Stimulated activated CD4-positive, alpha-beta T cell treated with anti-CD3 and anti-CD28 coated beads, Interleukin-2, amount 100 ng/mL, for 24 hours (primary cell): Measurements from ENCODE around the gene RHOB.
"Not testable (repeated sequence)": the region's sequence is repeated elsewhere in the genome, so short reads cannot be mapped to it uniquely, and the experiment has no call there.

Experiments
- DNase-seq, 2 donors: peaks; one replicate each; pipeline ENCODE4 v3.0.0-alpha.2; 2020

The RHOB gene

GRCh38 chr2:20446917-20447436 is at the start of gene RHOB:
Gene RHOB (plus strand): TSS chr2:20447074. CDS start chr2:20447466, 392 bp downstream.
- peak; percentile 89 to 90 for DNase-seq

- DNase-seq = no peak
Observed at GRCh38 chr2:20397811-20398447, 48.9 kb upstream of the RHOB start.

- DNase-seq = no peak
Observed at GRCh38 chr2:20398956-20399567, 47.8 kb upstream of the RHOB start.

DNA sequence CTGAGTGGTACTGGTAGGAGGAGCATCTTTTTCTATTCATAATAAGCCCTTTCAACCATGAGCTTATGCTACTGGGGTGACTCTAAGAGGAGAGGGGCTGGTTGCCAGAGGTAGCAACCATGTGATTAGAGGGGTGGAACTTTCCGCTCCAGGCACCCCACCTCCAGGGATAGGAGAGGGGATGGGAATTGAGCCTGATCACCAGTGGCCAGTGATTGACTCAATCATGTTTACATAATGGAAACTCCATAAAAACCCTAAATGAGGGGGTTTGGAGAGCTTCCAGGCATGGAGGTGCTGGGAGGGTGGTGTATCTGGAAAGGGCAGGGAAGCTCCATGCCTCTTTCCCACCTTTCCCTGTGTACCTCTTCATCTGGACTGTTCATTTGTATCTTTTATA is 46.6 kb upstream of the RHOB start:
- DNase-seq = no peak

DNA sequence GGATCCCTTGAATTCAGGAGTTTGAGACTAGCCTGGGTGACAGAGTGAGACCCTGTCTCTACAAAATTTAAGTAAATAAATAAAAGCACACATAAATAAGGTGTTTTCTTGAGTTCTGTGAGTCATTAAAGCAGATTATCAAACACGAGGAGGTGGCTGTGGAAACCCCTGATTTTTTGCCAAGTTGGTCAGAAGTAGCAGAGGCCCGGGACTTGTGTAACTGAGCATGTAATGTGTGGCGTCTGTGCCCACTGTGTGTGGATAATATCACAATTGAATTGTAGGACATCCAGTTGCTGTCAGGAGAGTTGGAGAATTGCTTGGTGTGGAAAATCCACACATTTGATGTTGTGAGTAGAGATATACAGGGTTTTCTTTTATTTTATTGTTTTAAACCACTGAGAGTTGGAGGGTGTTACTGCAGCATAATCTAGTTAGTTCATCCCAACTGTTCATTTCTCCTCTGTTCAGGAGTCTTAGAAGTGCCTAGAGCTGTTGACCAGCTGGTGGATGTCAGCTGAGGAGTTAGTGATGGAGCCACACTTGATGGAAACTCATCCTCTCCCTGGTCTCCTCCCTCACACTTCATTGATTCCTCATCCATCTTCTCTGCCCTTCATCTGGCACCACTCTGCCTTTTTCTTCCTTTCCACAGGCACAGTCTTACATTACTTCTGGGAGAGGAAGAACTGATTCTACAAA is 45.9 kb upstream of the RHOB start:
- DNase-seq = no peak

GRCh38 chr2:20401489-20401835 is 45.4 kb upstream of the RHOB start:
- DNase-seq = no peak

DNA sequence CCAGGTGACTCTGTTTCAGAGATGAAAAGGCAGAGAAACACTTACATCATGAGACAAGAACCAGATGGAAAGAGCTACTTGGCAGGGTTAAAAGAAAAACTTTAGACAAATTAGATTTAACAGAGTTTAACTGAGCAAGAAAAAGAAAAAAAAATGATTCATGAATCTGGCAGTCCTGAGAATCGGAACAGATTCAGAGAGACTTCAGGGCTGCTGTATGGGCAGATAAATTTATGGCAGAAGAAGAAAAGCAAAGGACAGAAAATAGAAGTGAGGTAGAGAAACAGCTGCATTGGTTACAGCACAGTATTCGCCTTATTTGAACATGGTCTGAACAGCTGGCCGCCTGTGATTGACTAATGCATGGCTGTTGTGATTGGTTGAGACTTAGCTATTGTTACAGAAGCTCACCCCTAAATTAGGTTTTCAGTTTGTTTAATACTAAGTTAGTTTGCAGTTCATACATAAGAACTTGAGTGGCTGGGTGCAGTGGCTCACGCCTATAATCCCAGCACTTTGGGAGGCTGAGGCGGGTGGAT is 43.0 kb upstream of the RHOB start:
- no peak for DNase-seq

DNA sequence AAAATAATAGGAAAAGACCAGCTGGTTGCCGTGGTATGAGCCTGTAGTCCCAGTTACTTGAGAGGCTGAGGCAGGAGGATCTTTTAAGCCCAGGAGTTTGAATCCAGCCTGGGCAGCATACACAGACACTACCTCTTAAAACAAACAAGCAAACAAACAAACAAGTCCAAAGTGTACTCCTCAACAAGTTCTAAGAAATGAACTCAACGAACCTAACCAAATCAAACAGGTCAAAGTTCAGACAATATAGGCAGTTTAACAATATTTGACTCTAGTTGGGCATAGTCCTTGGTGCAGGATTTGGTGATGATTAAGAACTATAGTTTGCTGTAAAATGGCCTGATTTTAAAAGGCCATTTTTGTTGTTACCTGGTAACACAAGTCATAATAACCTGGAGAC is 41.9 kb upstream of the RHOB start:
- no peak for DNase-seq

DNA sequence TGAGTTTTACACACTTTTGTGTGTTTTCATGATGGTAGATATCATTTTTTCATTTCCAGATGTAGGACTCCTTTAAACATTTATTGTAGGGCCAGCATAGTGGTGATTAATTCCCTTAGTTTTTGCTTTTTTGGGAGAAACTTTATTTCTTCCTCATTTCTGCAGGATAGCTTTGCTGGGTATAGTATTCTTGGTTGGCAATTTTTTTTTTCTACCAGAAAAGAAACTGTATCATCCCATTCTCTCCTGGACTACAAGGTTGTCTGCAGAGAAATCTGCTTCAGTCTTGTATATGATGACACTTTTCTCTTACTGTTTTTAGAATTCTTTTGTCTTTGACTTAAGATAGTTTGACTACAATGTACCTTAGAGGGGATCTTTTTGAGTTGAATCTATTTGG is 37.8 kb upstream of the RHOB start:
- DNase-seq = no peak

GRCh38 chr2:20410556-20411277 is 36.2 kb upstream of the RHOB start:
- no peak for DNase-seq

- DNase-seq = peak; percentile 80 to 85
Observed at GRCh38 chr2:20411361-20411894, 35.4 kb upstream of the RHOB start.

DNA sequence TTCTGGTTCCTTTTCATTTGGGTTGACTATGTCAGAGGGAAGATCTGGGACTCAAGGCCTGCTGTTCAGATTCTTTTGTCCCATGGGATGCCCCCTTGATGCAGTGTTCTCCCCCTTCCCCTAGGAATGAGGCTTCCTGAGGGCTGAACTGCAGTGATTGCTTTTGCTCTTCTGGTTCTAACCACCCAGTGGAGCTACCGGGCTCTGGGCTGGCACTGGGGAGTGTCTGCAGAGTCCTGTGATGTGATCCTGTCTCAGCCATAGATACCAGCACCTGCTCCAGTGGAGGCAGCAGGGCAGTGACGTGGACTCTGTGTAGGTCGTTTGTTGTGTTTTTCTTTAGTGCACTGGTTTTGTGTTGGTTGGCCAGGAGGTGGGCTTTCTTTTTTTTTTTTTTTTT is 32.1 kb upstream of the RHOB start:
- no peak for DNase-seq

- DNase-seq = no peak
Observed at GRCh38 chr2:20415511-20415918, 31.4 kb upstream of the RHOB start.

GRCh38 chr2:20416723-20417122 is 30.2 kb upstream of the RHOB start:
- no peak for DNase-seq

GRCh38 chr2:20417230-20417821 is 29.5 kb upstream of the RHOB start:
- not testable (repeated sequence) for DNase-seq

DNA sequence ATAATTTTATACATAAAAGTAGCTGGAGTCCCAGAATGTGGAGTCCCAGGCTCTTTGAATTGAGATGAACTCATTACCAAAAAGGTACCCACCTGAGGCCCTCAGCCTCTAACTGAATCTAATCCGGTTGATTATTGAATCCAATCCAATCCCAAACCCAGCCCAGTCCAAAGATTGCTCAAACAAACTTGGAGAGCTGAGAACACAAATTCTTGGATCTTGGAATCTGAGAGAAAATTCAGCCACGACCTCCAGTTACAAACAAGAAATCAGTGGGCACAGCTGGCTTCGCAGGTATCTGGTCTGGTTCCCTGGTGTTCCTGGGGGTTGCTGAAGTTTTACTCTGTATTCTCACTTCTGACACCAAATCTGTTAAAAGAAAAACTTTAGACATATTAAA is 28.4 kb upstream of the RHOB start:
- no peak for DNase-seq

- DNase-seq = no peak
Observed at GRCh38 chr2:20419007-20419576, 27.8 kb upstream of the RHOB start.

- DNase-seq = no peak
Observed at GRCh38 chr2:20419752-20420151, 27.1 kb upstream of the RHOB start.

DNA sequence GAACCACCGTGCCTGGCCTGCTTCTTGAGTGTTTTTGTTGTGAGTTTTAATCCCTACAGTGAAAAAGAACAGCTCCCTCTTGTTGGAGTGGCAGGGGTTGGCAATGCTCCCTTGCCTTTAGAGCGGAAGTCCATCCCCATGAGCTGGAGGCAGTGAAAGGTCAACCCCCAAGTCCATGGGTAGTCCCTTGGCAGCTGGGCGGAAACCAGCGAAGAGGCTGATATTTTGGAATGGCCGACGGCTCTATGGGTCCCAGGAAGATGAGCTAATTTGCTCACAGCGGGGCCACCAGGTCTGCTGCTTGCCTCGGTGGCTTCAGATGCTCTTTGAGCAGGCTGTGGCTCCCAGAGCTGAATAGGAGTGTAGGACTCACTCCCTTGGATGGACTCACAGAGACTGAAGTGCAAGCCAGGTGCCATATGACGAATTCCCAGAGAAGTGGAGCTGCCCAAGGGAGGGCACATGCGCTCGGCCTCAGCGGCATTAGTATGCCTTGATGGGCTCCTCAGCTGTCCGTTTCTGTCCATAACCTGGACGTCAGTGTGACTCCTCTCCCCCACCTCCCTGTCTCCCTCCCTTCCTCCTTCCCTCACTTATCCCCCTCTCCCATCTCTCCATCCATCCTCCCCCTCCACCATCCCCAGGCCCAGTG is 25.4 kb upstream of the RHOB start:
- no peak for DNase-seq

DNA sequence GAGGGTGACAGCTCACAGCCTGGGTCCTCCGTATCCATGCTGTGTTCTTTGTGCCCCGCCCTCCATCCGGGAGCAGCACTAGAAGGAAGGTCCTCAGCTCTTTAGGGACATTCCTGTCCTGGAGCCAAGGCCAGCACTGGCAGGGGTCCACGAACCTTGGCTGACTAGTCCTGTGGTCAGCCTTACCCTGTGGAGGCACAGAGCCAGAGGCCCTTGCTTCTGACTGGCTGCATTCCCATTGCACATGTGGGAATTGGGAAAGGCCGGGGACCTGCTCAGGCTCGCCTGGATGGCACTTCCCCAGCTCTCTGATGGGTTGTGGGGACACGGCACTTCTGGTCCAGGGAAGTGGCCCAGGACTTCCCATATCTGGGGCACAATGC is 24.9 kb upstream of the RHOB start:
- no peak for DNase-seq

- DNase-seq = no peak
Observed at GRCh38 chr2:20422402-20423271, 24.2 kb upstream of the RHOB start.
